Activated T-cell treated with anti-CD3 and anti-CD28 coated beads, Interleukin-2, amount 50 U/mL, for 48 hours (primary cell): ENCODE data around the gene NR0B1.

Experiments used
- DNase-seq, 2 experiments: peaks; one replicate each; pipeline ENCODE4 v3.0.0-alpha.2; 2020

Gene NR0B1, protein sequence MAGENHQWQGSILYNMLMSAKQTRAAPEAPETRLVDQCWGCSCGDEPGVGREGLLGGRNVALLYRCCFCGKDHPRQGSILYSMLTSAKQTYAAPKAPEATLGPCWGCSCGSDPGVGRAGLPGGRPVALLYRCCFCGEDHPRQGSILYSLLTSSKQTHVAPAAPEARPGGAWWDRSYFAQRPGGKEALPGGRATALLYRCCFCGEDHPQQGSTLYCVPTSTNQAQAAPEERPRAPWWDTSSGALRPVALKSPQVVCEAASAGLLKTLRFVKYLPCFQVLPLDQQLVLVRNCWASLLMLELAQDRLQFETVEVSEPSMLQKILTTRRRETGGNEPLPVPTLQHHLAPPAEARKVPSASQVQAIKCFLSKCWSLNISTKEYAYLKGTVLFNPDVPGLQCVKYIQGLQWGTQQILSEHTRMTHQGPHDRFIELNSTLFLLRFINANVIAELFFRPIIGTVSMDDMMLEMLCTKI

DNA sequence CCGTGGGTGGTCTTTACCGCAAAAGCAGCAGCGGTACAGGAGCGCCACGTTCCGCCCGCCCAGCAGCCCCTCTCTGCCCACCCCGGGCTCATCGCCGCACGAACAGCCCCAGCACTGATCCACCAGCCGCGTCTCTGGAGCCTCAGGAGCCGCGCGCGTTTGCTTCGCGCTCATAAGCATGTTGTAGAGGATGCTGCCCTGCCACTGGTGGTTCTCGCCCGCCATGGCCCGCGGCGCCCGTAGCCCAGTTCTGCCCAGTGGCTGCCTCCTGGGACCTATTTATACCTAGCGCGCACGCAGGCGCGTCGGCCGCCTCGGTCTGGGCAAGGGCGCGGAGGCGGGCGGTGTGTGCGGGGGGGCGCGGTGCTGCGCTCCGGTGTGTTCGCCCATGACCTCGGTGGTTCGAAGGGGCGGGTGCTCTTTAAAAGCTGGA lies at the start of gene NR0B1:
Gene NR0B1 (minus strand): TSS at position 252 of the 433 bp plus-strand sequence. CDS start 27 bp downstream, at position 225.
- DNase-seq = no peak

DNA sequence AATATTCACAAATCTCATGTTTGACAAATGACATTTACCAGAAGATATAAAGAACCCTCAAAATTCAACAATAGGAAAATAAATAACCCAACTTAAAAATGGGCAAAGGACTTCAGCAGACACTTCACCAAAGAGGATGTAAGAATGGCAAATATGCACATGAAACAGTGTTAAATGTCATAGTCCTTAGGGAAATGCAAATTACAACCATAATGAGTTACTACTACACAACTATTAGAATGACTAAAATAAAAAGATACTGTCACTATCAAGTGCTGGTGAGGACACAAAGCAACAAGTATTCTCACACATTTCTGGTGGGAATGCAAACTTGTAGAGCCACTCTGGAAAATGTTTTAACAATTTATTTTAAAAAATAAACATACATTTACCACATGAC lies 40.8 kb upstream of the NR0B1 start:
- no peak for DNase-seq

DNA sequence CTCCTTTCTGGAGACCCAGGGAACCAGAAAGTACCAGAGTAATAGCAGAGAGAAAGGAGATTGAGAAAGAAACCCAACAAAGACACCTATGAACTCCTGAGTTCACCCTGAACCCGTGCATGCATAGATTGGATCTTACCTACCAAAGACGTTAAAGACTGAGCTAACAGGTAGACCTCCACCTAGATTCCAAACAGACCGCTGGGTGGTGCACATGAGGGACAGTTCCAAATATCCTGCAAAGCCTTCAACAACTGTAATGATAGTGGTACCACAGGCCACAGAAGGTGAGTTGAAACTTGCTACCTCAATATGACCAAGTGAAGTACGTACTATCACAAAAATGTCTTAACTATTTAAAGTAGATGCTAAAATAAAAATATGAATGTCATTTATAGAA lies 34.0 kb upstream of the NR0B1 start:
- DNase-seq = no peak

DNA sequence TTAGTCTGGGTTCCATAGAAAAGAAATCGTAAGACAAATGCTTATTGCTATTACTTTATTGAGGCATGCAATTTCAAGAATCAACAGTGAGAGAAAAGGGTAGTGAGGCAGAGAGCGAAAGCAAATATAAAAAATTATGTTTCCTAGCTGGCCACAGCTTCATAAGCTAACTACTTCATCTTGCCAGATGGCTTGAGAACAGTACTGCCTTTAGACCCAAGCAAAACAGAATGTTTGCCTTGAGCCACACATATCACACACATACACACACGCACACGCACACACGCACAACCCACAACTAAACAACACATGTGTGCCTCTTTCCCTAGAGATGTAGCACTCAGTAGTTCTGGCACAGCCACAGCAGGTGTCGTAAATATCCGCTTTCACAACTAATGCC lies 31.6 kb upstream of the NR0B1 start:
- no peak for DNase-seq

DNA sequence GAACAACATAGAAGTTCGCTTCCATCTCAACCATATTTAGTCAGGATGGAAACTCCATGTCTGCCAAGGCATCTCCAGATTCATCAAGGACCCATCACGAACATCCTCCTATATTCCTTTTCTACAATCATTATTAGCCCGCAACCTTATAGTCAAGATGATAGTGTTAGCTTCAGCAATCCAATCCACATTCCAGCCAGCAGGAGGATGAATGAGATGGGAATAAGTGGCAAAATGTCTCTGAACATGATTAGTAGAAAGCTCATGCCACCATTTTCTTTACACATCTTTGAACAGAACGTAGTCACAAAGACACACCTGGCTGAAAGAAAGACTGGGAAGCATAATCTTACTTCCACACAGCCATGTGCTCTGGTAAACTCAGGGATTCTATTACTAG lies 18.6 kb upstream of the NR0B1 start:
- no peak for DNase-seq

DNA sequence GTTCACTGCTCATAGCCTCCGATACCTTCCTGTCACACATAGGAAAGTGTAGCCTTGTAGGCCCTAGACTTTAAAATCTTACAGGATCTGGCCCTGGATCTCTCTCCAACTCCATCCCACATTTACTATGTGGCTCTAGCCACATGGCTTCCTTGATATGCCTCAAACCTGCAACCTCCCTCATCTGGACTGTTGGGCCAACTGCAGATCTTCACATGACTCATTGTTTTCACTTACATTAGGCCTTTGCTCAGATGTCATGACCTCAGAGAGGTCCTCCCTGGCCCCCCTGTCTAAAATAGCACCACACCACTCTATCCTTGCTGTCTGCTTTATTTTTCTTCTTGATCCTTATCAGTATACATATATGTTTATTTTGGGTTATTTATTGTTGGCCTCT lies 8.1 kb upstream of the NR0B1 start:
- DNase-seq = no peak

DNA sequence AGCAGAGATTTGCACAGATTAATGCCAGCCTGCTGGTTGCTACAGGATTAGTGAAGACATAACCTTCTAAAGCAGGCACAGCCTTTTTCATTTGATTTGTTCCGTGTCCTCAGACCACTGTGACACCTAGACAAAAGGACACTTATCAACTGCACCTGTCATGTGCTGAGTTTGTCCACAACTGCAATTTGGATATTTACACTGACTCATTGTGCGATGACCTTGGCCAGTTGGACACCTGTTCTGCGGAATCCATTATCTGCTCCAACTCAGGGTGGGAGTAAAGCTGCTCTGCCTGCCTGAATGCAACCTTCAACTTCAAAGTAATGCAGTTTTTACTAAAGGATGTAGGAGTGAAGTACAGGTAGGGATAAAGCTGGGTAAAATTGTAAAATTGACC lies 4.1 kb upstream of the NR0B1 start:
- no peak for DNase-seq

DNA sequence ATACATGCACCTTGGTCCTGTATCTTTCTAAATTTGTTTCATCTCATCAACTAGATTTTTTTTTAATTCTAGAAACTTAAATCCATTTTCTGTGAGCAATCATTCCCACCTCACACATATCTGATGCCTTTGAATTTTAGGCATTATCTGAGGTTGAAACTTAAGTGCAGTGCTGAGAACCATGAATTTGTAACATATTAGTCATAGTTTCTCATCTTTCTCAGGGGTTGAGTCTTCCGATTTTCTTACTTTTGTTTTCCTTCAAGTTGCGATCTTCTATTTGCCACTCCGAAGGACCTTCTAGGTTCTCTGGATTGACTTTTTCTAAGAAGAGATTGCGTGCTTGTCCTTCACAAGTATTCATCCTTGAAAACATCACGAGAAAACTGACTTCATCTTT lies 3.7 kb upstream of the NR0B1 start:
- no peak for DNase-seq

DNA sequence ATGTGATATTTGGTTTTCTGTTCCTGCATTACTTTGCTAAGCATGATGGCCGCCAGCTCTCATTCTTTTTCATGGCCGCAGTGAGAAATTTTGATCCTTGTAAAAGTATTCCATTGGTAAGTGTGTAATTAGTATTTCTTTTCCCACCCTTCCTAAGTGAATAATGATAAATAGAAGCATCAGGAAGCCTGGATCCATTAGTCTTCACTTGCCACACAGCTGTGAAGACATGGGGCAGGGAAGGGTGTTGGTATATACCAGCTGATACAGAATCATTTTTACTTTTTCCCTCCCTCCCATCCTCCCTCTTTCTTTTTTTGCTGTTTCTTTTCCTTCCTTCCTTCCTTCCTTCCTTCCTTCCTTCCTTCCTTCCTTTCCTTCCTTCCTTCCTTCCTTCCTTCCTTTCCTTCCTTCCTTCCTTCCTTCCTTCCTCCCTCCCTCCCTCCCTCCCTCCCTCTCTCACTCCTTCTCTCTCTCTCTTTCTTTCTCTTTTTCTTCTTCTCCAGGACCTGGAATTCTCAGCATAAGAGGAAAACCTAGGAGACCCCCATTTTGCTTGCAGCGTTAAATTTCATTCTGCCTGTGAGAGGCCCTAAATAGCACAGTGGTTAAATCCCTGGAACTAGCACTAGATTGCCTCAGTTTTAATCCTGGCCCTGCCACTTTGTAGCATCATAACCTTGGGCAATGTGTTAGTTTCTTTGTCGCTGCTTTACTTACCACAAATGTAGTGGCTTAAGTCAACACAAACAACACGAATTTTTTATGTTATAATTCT lies 1.4 kb upstream of the NR0B1 start:
- no peak for DNase-seq

DNA sequence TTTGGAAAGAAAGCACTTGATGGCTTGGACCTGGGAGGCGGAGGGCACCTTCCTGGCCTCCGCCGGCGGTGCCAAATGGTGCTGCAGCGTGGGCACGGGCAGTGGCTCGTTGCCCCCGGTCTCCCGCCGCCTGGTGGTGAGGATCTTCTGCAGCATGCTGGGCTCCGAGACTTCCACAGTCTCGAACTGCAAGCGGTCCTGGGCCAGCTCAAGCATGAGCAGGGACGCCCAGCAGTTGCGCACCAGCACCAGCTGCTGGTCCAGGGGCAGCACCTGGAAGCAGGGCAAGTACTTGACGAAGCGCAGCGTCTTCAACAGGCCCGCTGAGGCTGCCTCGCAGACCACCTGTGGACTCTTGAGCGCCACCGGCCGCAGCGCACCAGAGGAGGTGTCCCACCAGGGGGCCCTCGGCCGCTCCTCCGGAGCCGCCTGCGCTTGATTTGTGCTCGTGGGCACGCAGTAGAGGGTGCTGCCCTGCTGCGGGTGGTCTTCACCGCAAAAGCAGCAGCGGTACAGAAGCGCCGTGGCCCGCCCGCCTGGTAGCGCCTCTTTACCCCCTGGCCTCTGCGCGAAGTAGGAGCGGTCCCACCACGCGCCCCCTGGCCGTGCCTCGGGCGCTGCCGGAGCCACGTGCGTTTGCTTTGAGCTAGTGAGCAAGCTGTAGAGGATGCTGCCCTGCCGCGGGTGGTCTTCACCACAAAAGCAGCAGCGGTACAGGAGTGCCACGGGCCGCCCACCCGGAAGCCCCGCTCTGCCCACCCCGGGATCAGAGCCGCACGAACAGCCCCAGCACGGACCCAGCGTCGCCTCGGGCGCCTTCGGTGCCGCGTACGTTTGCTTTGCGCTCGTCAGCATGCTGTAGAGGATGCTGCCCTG lies 689 bp downstream of the NR0B1 start:
- DNase-seq = peak; percentile 20 to 31

DNA sequence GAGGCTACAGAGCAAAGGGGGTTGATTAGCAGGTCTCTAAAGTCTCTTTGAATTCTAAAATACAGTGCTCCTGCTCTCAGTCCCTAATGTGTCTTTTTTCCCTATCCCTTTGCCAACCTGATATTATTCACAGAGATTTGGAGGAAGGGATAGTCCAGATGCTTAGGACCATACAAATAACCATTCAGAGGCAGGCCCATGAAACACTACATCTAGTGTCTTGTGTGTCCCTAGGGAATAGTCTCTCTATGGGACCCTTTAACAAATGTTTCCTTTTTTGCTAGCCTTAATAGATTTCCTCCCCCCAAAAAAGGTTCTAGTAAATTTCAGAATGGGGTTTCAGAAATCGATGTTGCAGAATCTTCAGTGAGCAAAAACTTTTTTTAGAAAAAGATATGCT lies 1.7 kb downstream of the NR0B1 start:
- no peak for DNase-seq

DNA sequence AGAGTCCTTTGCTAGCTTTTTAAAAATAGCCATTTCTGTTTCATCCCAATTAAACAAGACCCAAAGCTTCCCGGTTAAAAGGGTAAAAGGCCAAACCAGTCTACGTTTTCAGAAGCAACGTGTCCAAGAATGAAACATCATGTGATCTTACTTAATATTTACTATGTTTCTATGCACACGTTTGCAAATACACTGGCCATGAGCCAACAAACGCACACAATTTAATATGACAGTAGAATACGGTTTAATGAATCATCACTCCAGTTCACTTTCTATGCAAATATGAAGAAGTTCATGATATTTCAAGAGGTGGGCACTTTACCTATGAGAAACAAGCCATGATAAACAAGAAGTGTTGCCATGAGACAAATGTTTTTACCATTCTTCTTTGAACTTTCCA lies 4.3 kb downstream of the NR0B1 start:
- no peak for DNase-seq

DNA sequence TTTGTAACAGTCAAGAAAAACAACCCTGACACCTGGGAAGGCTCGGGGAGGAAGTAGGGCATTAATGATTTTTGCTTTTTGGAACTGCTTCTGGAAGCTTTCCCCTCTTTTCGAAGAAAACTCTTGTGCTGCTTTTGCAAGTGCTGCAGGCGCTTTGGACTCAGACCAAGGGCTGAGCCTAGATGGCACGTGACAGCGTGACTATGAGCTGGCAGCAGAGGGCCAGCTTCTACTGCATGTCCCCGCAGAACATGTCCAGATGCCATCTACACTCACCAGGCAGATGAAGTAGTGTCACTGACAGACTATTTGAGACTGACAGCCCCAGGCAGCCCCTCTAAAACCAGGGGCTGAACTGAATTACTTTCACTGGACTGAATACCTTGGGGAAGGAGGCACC lies 6.2 kb downstream of the NR0B1 start:
- DNase-seq = no peak

DNA sequence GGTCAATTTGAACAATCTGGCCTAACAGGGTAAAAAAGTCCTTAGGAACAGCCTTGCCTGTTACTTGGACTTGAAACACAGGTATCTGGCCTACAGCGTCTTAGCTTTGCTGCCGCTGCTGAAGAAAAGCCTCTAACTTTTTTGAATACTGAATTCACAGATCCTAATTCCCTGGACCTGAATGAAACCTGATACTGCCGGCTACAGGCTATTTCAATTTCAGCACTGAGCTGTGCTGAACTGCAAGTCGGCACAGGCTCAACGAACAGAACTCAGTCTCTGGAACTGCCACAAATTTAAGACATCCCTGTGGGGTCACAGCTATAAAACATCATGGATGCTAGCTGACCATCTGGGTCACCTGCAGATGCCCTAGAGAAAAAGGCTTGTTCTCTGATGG lies 7.2 kb downstream of the NR0B1 start:
- no peak for DNase-seq

DNA sequence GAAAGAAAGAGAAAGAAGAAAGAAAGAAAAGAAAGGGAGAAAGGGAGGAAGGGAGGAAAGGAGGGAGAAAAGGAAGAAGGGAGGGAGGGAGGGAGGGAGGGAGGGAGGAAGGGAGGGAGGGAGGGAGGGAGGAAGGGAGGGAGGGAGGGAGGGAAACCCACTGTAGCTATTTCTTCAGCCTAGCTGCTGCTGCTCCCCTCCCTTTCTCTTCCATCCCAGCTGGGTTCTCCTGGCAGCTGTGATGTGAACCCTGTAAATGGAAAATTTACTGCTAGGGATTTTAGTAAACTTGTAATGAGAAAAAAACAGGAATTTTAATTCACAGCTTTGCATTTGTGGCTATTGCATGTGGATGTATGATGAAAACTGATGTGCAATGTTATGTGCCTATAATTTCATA lies 8.0 kb downstream of the NR0B1 start:
- DNase-seq = no peak

DNA sequence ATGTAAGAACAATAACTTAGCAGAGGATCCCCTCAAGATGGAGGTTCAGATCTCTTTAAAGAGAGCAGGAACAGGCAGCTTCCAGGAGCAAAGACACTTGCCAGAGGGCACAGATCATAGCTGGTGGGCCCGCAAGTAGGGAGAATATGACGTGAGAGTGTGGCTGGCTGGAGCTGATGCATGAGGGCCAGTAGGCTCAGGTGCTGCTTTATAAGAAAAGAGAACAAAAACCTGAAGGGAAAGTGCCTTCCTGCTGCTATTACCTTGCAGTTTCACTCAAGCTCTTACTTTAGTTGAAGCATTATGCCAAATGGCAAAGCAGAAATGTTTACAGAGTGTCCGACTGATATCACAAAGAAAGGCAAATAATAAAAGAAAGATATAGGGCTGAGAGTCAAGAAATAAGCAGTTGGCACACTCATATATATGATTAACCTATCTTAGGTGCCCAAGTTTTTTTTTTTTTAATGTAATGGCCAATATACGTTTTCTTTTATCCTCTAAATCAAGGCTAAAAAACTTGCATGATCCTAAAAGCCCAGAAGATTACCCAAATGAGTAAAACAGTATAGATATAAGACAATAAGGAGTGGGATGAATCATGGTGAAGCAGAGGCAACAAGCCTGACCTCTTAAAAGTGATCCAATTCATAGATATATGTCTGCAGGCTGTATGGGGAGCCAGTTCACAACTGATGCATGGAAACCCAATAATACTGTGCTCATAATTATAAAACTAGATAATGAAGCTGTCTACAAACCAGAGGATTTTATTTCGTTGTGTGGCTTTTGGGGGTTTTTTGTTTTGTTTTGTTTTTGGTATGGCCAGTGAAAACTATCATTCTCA lies 12.6 kb downstream of the NR0B1 start:
- DNase-seq = no peak

DNA sequence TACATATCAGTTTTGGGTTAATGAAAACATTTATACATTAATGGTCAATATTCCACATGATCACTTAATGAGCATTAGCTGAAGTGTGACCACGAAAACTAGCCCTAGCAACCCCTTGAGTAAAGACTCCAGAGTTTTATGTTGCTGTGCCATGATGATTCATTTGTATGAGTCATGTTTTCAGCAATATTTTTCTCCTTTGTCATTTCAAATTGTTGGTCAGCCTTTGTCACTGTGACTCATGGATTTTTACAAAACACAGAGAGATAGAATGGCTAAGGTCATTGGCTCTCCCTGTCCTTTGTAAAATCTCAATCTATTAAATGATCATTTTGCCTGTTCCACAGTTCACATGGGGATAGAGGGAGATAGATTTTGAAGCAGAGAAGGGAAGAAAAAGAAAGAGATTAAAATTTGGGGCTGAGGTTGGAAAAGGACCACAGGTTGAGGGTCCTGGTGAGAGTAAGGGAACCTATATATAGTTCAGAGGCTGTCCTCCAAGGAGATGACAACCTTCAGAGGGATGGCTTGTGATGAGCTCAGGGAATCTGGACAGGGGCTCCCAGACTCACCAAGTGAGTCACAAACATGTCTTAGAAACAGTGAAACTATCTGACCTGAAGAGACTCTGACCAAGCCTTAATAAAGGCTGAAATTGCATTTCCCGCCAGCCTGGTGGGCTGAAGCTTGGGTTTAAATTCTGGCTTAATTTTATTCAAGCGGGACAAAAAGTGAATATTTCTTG lies 25.6 kb downstream of the NR0B1 start:
- no peak for DNase-seq

DNA sequence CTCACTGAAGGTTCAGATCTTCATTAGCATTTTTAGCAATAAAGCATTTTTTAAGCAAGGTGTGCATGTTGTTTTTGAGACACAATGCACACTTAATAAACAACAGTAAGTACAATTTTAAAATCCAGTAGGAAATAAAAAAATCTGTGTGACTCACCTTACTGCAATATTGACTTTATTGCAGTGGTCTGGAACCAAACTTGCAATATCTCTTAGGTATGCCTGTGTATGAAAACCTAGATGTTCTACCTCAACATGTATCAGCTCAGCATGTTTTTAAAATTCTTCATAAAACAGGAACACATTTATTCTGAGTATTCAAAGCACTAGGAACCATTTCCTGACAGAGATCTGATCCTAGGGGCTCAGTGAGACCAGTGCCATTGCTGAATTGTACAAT lies 26.7 kb downstream of the NR0B1 start:
- DNase-seq = no peak

DNA sequence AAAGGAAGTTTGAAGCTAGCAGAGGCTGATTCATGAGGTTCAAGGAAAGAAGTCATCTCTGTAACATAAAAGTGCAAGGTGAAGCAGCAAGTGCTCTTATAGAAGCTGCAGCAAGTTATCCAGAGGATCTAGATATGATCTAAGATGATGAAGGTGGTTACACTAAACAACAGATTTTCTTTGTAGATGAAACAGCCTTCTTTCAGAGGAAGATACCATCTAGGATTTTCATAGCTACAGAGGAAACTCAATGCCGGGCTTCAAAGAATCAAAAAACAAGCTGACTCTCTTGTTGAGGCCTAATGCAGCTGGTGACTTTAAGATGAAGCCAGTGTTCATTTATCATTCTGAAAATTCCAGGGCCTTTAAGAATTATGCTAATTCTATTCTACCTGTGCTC lies 28.8 kb downstream of the NR0B1 start:
- DNase-seq = no peak

DNA sequence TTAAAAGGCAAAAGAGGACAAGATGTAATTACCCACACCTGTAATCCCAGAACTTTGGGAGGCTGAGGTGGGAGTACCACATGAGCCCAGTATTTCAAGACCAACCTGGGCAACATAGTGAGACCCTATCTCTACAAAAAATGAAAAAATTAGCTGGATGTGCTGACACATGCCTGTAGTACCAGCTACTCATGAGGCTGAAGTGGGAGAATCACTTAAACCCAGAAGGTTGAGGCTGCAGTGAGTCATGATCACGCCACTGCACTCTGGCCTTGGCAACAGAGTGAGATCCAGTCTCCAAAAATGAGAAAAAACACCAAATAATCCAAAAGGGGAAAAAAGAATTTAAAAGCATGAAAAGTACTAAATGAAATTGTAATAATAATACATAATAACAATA lies 30.8 kb downstream of the NR0B1 start:
- DNase-seq = no peak

DNA sequence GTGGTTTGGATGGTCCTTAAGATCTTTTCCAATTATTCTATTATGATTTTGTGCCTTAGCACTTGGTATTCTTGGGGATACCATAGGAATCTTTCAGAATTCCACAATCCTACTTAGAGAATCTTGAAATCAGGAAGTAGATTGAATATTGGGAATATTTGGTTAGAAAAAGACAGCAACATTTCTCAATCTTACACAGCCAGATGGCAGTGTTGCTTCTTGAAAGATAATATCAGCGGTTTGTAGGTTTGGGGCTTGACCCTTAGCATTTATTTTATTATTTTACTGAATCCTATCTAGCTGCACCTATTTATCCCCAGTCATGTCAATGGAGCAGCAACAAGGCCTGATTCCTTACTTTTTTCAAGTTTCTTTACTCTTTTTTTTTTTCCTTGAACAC lies 33.7 kb downstream of the NR0B1 start:
- DNase-seq = no peak

DNA sequence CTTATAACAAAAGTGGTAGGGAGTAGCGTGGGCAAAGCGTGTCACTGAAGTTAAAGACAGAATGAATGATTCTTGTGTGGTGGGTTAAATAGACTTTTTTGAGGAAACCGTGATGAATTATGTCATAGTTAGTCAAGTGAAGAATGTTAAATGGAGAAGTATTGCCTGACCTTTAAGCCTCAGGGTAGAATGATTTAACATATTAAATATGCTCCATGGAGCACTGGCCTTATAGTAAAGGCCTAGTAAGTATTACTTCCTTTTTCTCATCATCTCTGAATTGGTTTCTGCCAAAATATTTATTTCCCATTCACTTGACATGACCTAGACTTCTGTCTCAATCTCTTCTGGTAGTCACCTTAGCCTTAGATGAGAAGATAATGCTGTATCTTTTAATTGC lies 38.6 kb downstream of the NR0B1 start:
- DNase-seq = no peak
